GM23248 (cell line): ENCODE measurements around the gene MRPS2. TPM values are rescaled to one million over a fixed set of nuclear protein-coding genes. Genes with fewer than 3 reads are reported as not detected.
"Not testable (repeated sequence)": the region's sequence is repeated elsewhere in the genome, so short reads cannot be mapped to it uniquely, and the experiment has no call there.

ENCODE experiments used
- DNase-seq: peaks from one replicate; pipeline ENCODE4 v3.0.0-alpha.2; 2015
- H2AFZ ChIP-seq: fragments of 200-600 bp; sonication (generic); 2 replicates; pipeline ENCODE4 v1.6.1; 2016; ENCODE audit warnings: antibody characterized with exemption
- H3F3A ChIP-seq: fragments of 200-600 bp; sonication (generic); 2 replicates; pipeline ENCODE4 v1.6.1; 2016; ENCODE audit warnings: mild to moderate bottlenecking, antibody characterized with exemption, mixed run types; ENCODE audit not compliant: insufficient read depth
- H3K27ac ChIP-seq: fragments of 200-600 bp; sonication (generic); 2 replicates; pipeline ENCODE4 v1.5.1; 2016; ENCODE audit warnings: mild to moderate bottlenecking
- H3K27me3 ChIP-seq: fragments of 200-600 bp; sonication (generic); replicated peaks from 2 replicates; pipeline ENCODE4 v1.6.1; 2016; ENCODE audit warnings: mild to moderate bottlenecking; ENCODE audit not compliant: insufficient read depth
- H3K36me3 ChIP-seq: fragments of 200-600 bp; sonication (generic); 2 replicates; pipeline ENCODE4 v1.6.1; 2016; ENCODE audit warnings: low read depth, mild to moderate bottlenecking
- H3K4me1 ChIP-seq: fragments of 200-600 bp; sonication (generic); 2 replicates; pipeline ENCODE4 v1.6.1; 2016; ENCODE audit warnings: mild to moderate bottlenecking; ENCODE audit not compliant: insufficient read depth
- H3K4me2 ChIP-seq: fragments of 200-600 bp; sonication (generic); one replicate; pipeline ENCODE4 v1.6.1; 2016; ENCODE audit warnings: mild to moderate bottlenecking; ENCODE audit not compliant: unreplicated experiment
- H3K4me3 ChIP-seq: fragments of 200-600 bp; sonication (generic); 2 replicates; pipeline ENCODE4 v1.5.1; 2016; ENCODE audit warnings: mild to moderate bottlenecking
- H3K79me2 ChIP-seq: fragments of 200-600 bp; sonication (generic); 2 replicates; pipeline ENCODE4 v1.6.1; 2016; ENCODE audit warnings: mild to moderate bottlenecking; ENCODE audit not compliant: insufficient read depth
- H3K9ac ChIP-seq: fragments of 200-600 bp; sonication (generic); 2 replicates; pipeline ENCODE4 v1.6.1; 2016; ENCODE audit warnings: mild to moderate bottlenecking
- H3K9me2 ChIP-seq: fragments of 200-600 bp; sonication (generic); 2 replicates; pipeline ENCODE4 v1.6.1; 2016; ENCODE audit warnings: mixed run types, mild to moderate bottlenecking, moderate library complexity; ENCODE audit not compliant: insufficient read depth
- H3K9me3 ChIP-seq: fragments of 200-600 bp; sonication (generic); one replicate; pipeline ENCODE4 v1.6.1; 2017; ENCODE audit warnings: low read depth
- H4K20me1 ChIP-seq: fragments of 200-600 bp; sonication (generic); 2 replicates; pipeline ENCODE4 v1.6.0; 2016; ENCODE audit not compliant: insufficient read depth
- EZH2 ChIP-seq: fragments of 200-600 bp; sonication (generic); IDR thresholded peaks from 2 replicates; pipeline ENCODE4 v1.6.1; 2018; ENCODE audit warnings: antibody characterized with exemption, mild to moderate bottlenecking; ENCODE audit not compliant: insufficient read depth, poor library complexity, severe bottlenecking
- EZH2phosphoT487 ChIP-seq: fragments of 200-600 bp; sonication (generic); IDR thresholded peaks from 2 replicates; pipeline ENCODE4 v1.6.1; 2018; ENCODE audit warnings: antibody characterized with exemption, moderate library complexity, mild to moderate bottlenecking, low read depth; ENCODE audit not compliant: insufficient read depth
- WGBS, 2 experiments: methylation state at CpG; one replicate each; pipeline ENCODE4 v1.1.6; 2015 to 2017; ENCODE audit warnings: low lambda C conversion rate in 2 of 2, low coverage in 1 of 2; ENCODE audit errors: missing lambda C conversion rate in 2 of 2; 5-methylcytosine and 5-hydroxymethylcytosine counted together
- in situ Hi-C: fragments of 300-500 bp; cut with MboI; formaldehyde crosslinking; loops from 2 replicates; pipeline ENCODE4 v1.15.0; 2020
- polyA plus RNA-seq: library from polyadenylated mRNA; unstranded; fragments of >200 nt; fragmentation: Nextera tagmentation; extraction: Ambion mirVana; gene quantifications from 2 replicates; pipeline ENCODE4 v1.2.1, GENCODE V29; 2016
- total RNA-seq: library from RNA; depleted of rRNA; stranded (reverse); fragments of >200 nt; shearing (Covaris generic); gene quantifications from 2 replicates; pipeline ENCODE4 v1.2.3, GENCODE V29; 2014

MRPS2 gene
- total and polyA plus RNA-seq, 2 experiments from 2014 or later = 45.3 to 51.7 TPM

- in situ Hi-C loops = no loop called here
- DNase-seq = no peak
- Histone ChIP-seq H3K4me2 (no peak overlapping the region), H3F3A (no peaks in the 10 kb centered on the region), H3K9me3 (no peaks in the 10 kb centered on the region), H3K27ac (no peak overlapping the region), H3K4me1 (no peaks in the 10 kb centered on the region), H3K36me3 (no peaks in the 10 kb centered on the region), H4K20me1 (no peaks in the 10 kb centered on the region), H3K27me3 (0 out of 2 replicates have a peak, but pooled peaks cover 4% of the 10 kb centered on the region), H3K4me3 (no peak overlapping the region), H2AFZ (no peak overlapping the region), H3K9ac (no peak overlapping the region), H3K9me2 (no peaks in the 10 kb centered on the region), H3K79me2 (no peaks in the 10 kb centered on the region)
- TF ChIP-seq EZH2 (no peak), EZH2phosphoT487 (no peak)
- WGBS, 2 experiments = 80 to 82% methylated on average over 23 of the region's 23 CpGs
These were observed 45.0 kb upstream of the MRPS2 start for GRCh38 chr9:135455401-135456030.

- Histone ChIP-seq H3K9me3 (no peaks in the 10 kb centered on the region), H3K27me3 (0 out of 2 replicates have a peak, but pooled peaks cover 4% of the 10 kb centered on the region), H2AFZ (no peak overlapping the region), H3K4me3 (no peak overlapping the region), H3K79me2 (no peaks in the 10 kb centered on the region), H3K4me2 (no peak overlapping the region), H3K36me3 (no peaks in the 10 kb centered on the region), H3F3A (no peaks in the 10 kb centered on the region), H3K9ac (no peak overlapping the region), H4K20me1 (no peaks in the 10 kb centered on the region), H3K4me1 (no peaks in the 10 kb centered on the region), H3K27ac (no peak overlapping the region), H3K9me2 (no peaks in the 10 kb centered on the region)
- in situ Hi-C loops = no loop called here
- DNase-seq = no peak
- no peak for TF ChIP-seq EZH2
- TF ChIP-seq EZH2phosphoT487 = no peak
- WGBS, 2 experiments = 82 to 88% methylated on average over 17 to 19 of the region's 19 CpGs
These were observed 43.9 kb upstream of the MRPS2 start for GRCh38 chr9:135456436-135457104.

- 97 to 98% methylated on average over 5 of the region's 5 CpGs for WGBS, 2 experiments
- peaks cover 11% of the 10 kb centered on the region for H3K4me1 ChIP-seq
- DNase-seq, H3K9me3 ChIP-seq, H4K20me1 ChIP-seq, H3K9me2 ChIP-seq, H3K4me2 ChIP-seq, H3K4me3 ChIP-seq, in situ Hi-C loops, H3K79me2 ChIP-seq, H3F3A ChIP-seq, H3K27ac ChIP-seq, H2AFZ ChIP-seq, H3K9ac ChIP-seq, H3K36me3 ChIP-seq, H3K27me3 ChIP-seq: not testable (repeated sequence)
These were observed 42.0 kb upstream of the MRPS2 start for GRCh38 chr9:135458478-135458877.

- Histone ChIP-seq H3K79me2 (no peaks in the 10 kb centered on the region), H3K4me1 (peaks cover 15% of the 10 kb centered on the region), H4K20me1 (no peaks in the 10 kb centered on the region), H3K36me3 (no peaks in the 10 kb centered on the region), H3K4me3 (no peak overlapping the region), H3K9me3 (no peaks in the 10 kb centered on the region), H3K27me3 (no peaks in the 10 kb centered on the region), H2AFZ (no peak overlapping the region), H3F3A (peaks cover 13% of the 10 kb centered on the region; the same call in 1 of the 2 replicates), H3K4me2 (no peak overlapping the region), H3K9me2 (no peaks in the 10 kb centered on the region), H3K27ac (no peak overlapping the region), H3K9ac (no peak overlapping the region)
- no peak for DNase-seq
- WGBS, 2 experiments = 83 to 87% methylated on average over 11 of the region's 11 CpGs
- TF ChIP-seq EZH2 (no peak), EZH2phosphoT487 (no peak)
- in situ Hi-C loops = no loop called here
These were observed 38.5 kb upstream of the MRPS2 start for GRCh38 chr9:135461936-135462335.
